NCI-H82 treated with DMSO at 0.1 percent for 48 hours (cell line): ENCODE results near the gene ANKRD37.

ENCODE experiments used
- DNase-seq: peaks from one replicate; lab custom pipeline; 2025; ENCODE audit not compliant: unreplicated experiment; lab: John Stamatoyannopoulos, UW

Gene ANKRD37

GRCh38 chr4:185379326-185380295 is 17.0 kb upstream of the ANKRD37 start:
- no peak for DNase-seq

- DNase-seq: no peak
Observed at GRCh38 chr4:185380320-185380719, 16.3 kb upstream of the ANKRD37 start.

DNA sequence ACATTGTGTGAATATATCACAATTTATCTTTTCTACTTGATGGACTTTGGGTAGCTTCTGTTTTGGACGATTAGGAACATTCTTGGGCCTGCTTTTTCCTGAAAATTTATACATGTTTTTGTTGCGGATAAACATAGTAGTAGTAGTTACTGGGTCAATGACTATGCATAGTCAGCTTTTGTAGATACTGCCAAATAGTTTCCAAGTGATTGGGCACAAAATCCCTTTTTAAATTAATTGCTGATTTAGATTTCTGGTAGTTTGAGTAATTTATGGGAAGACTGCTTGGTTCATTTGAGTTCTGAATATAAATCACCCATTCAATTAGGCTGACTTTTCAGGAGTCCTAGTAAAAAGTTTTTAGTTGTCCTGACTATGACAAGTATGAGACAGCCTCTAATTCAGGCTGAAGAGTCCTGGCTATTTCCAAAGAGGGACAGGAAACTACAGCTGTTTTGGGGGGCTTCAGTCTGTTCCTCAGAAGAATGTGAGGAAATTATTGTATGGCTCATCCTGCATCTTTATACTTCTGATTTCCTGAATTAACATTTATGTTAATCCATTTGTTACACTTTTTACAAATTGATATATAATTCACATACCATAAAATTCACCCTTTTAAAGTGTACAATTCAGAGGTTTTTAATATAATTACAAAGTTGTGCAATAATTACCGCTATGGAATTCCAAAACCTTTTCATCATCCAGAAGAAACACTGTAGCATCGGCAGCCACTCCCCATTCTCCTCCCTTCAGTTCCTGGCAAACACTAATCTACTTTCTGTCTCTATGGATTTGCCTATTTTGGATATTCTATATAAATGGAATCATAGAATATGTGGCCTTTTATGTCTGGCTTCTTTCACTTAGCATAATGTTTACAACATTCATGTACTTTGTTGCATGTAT is 15.1 kb upstream of the ANKRD37 start:
- no peak for DNase-seq

DNA sequence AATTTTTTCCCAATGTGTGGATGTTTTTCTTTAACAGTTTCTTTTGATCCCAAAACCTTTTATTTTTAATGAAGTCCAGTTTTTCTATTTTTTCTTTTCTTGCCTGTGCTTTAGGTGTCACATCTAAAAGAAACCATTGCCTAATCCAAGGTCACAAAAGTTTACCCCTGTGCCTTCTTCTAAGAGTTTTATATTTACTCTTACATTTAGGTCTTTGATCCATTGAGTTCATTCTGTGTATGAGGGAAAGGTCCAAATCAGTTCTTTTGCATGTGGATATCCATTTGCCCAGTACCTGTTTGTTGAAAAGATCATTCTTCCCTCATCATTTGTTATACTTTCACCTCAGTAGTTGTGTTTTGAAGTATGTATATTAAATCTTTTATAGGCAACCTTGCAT is 13.9 kb upstream of the ANKRD37 start:
- no peak for DNase-seq

DNA sequence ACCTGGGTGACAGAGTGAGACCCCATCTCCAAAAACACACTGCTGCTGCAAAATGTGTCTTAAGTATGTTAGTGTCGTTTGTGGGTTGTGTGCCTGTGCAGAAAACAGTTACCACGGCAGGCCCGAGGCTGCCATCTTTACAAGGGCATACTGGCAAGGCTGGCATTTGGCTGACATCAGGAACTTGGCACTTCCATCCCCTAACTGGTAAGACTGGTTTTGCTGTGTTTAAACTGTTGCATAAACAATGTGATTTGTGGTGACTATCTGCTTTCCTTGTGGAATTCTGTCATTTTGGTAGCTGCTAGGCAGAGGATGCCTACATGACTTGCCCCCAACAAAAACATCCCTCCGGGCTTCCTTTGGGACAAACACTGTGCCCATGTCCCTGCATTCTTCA is 13.2 kb upstream of the ANKRD37 start:
- DNase-seq: no peak

DNA sequence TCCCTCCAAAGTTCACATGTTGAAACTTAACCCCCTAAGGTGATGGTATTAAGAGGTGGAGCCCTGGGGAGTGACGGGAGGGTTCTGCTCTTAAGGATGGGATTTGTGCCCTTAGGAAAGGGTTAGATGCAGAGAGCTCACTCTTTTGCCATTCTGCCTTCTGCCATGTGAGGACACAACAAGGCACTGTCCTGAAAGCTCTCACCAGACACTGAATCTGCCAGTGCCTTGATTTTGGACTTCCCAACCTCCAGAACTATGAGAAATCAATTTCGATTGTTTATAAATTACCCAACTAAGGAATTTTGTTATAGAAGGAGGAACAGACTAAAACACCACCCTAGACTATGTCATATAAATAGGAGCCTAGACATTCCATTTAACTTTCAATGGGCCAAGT is 12.6 kb upstream of the ANKRD37 start:
- no peak for DNase-seq

DNA sequence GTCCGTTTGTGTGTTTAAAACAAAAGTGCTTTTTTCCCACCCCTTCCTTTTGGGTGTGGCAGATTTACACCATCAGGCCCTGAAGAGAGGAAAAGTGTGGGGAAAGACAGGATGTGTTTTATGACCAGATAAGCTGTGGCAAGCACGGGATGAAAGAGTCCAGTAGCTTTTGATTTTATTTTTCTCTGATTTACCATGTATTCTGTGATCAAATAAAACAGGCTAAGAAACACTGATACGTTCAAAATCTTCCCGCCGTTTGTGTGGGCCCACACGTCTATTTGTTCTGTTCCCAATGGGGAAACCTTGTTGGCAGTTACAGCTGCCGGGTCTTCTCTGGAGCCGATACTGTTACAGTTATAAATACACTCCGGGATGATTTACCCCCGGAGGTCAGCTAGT is 11.7 kb upstream of the ANKRD37 start:
- DNase-seq: no peak

- no peak for DNase-seq
Observed at GRCh38 chr4:185387957-185388356, 8.7 kb upstream of the ANKRD37 start.

- DNase-seq: no peak
Observed at GRCh38 chr4:185390941-185391340, 5.7 kb upstream of the ANKRD37 start.

- no peak for DNase-seq
Observed at GRCh38 chr4:185392156-185392555, 4.5 kb upstream of the ANKRD37 start.

- no peak for DNase-seq
Observed at GRCh38 chr4:185394568-185395237, 1.9 kb upstream of the ANKRD37 start.

DNA sequence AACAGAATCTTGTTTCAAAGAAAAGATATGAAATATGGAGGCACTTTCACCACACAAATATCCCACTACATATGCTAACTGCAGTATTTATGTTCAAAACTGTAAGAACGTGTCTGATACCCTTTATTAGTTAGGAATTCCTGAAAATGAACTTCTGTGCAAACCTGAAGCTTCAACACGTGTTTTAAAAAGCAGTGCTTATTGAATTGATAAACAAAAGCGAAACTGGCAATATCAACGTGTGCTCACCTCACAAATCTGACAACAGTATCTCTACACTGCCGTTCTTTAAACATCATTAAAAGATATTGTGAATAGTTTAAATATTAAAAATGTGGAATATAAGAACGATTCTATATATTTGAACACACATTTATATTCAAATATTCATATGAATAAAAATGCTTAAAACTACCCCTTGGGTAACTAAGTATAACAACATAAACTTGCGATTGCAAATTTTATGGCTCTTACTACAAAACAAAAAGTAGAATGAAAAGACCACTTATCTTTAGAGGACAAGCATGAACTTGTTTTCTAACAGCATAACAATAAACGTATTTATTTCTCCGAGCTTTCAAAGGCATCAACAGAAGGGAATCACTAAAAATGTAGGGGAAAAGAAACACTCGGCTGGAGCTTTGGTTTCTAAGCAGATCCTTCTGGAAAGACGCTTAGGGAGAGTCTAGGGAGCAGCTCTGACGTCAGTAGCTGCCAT is 1.2 kb upstream of the ANKRD37 start, which contains the start of gene LRP2BP:
Gene LRP2BP (minus strand): TSS at position 687 of the 718 bp plus-strand sequence. CDS start 17,738 bp downstream, outside the sequence.
- DNase-seq: peak; percentile 9

DNA sequence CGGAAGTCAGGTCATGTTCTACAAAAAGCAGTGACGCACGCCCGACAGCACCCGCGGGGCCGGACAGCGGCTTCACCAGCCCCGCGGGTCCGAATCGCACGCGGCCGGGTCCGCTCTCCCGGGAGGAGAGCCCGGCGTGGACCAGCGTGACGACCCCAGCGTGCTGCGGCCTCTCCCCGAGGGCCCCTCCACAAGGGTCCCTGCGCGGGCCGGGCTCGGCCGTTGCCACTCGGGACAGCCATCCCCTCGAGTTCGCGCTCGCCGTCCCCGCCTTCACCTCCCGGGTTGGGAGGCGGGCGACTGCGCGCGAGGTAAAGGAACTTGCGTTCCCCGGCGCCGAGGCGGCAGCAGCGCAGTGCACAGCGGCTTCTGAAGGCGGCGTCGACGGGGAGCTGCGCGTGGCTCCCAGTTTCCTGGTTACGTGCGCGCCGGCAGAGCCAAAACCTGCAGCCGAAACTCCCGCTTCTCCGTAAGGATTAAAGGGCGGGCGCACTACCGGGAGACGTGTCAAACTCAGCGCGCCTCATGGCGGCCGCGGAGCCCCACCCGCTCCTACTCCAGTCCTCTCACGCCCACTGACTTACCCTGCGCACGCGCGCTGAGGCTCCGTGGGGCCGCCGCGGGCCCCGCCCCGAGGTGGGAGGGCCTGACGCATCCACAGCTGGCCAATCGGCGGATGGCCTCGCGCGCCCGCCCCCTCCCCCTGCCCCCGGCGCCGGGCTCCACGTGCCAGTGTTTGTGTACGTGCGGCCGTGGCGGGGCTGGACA is 501 bp upstream of the ANKRD37 start:
- peak; percentile 89 for DNase-seq

GRCh38 chr4:185398618-185399017 is 2.0 kb downstream of the ANKRD37 start:
- no peak for DNase-seq

DNA sequence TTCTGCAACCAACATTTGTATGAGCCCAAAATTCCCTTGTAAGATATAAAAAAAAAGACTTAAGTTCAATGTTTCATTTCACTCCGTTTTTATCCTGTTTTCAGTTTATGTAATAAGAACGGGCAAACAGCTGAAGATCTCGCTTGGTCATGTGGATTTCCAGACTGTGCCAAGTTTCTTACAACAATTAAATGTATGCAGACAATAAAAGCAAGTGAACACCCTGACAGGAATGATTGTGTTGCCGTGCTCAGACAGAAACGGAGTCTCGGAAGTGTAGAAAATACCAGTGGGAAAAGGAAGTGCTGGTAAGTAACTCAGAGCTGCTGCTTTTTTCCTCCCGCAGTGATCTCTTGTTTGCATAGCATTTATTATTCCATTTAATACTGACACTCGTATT is 2.8 kb downstream of the ANKRD37 start:
- DNase-seq: no peak

GRCh38 chr4:185404031-185404430 is 7.4 kb downstream of the ANKRD37 start:
- peak; percentile 55 for DNase-seq

DNA sequence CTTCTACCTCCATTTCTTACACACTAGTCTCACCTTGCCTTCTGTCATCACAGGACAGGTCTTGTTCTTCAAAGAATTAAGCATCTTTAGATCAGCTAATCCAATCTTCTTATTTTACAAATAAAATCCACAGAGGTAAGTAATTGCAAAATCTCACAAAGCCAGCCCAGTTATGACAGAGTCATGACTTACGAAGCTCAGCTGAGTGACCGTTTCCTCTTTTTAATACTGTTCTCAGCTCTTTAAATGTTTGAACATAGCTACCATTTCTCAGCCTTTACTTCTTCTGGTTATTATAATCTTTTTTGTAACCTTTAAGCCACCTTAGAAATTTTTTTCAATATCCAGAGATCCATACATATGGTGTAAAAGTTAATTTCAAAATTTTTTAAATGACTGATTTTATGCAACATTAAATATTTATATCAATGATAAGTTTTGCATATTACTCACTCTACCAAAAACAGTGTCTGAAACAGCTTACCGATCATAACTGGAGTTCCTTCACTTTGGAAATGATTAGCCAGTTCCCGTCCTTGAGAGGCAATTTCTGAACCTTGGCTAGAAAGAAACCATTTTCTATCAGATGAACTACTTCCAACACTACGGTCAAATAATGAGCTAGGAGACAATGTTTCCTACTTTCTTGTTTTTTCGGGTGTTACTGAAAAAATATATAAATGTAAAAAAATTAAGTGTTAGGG is 8.8 kb downstream of the ANKRD37 start:
- no peak for DNase-seq

DNA sequence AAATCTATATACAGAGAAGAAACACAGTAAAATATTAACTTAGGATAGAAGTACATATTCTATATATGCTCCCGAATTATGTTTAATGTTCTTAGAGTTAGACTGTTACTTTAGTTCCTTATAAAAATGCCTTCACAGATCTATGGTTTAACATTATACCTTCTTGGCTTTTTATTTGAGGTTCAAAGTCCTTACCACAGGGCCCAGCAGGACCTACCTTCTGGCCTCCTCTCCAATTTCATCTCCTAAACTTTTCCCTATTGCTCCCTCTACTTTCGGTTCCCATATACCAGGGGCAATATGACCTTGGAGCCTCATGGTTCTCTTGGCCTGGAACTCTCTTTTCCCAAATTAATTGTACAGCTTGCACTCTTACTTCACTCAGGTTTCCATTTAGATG is 11.8 kb downstream of the ANKRD37 start:
- no peak for DNase-seq

GRCh38 chr4:185411849-185412248 is 15.2 kb downstream of the ANKRD37 start:
- DNase-seq: no peak
